HG03571 (cell line): Measurements from ENCODE around the gene OR6K6.

Source experiments
- ATAC-seq: cut with Tn5 transposase; IDR thresholded peaks from one replicate; pipeline ENCODE4 v1.9.1; 2021; ENCODE audit not compliant: unreplicated experiment

Gene OR6K6, protein sequence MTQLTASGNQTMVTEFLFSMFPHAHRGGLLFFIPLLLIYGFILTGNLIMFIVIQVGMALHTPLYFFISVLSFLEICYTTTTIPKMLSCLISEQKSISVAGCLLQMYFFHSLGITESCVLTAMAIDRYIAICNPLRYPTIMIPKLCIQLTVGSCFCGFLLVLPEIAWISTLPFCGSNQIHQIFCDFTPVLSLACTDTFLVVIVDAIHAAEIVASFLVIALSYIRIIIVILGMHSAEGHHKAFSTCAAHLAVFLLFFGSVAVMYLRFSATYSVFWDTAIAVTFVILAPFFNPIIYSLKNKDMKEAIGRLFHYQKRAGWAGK

DNA sequence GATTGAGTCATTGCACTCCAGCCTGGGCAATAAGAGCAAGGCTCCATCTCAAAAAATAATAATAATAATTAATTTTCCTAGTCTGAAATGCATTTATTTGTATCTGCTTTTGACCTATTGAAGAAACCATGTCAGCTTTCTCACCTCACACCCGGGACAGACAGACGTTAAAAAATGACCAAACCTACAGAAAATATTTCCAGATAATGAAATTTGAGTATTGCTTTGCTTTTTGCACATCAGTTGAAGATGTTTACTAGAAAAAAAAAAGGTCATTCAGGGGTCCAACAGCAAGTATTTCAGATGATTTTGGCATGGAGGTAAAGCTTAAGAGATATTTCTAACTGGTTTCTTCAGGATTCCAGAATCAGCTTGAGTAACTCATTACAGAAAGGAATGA, at the start of gene OR6K6:
OR6K6 (plus strand) TSS at position 301 of the 400 bp plus-strand sequence. CDS start 168 bp downstream, outside the sequence.
- ATAC-seq: no peak

DNA sequence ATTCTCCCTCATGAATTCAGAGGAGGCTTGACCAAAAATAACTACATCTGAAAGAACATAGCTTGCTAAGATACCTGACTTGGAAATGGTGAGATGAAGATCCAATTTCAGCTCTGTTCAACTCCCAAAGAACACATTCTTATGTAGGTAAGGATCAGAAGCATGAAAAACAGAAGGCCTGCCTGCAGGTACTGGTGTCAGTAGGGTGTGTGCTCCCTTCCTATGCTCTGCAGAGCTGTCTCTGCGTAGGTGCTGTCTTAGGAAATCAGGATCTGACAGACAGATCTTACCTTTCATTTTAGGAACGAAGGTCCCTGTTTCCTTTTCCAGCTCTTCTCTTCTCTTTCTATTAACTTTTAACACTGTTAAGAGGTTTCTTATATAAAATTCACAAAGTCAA, 48.4 kb upstream of the OR6K6 start:
- ATAC-seq: no peak

DNA sequence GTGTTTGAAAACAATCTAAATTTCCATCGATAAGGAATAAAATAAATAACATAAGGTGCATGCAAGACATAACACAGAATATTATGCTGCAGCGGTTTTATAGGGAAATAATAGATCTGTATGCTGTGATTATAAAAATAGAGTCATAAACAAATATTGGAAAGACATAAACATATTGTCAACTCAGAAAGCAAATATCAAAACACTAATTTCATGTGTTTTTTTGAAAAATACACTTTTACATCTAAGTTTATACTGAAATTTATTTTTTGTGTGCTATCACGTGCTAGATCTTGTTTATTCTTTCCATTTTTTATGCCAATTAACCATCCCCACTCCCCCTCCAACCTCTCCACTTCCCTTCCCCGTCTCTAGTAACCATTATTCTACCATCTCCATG, 43.4 kb upstream of the OR6K6 start:
- ATAC-seq: no peak

DNA sequence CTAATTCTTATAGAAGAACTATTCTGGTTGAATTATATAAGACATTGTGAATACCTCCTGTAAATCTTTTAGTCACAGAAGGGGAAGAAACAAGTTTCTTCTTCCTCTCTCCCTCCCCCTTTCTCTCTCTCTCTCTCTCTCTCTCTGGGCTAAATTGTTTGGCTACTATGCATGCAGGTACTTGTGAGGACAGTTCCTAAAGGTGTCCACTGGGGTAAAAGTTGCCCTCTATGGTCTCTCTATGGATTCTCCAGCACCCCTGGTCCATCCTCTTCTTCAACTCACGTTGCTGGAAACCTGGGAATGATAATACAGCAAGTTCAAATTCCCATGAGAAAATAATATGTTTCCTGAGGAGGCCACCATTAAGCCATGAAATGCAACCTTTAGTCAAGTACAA, 39.8 kb upstream of the OR6K6 start:
- ATAC-seq: no peak

DNA sequence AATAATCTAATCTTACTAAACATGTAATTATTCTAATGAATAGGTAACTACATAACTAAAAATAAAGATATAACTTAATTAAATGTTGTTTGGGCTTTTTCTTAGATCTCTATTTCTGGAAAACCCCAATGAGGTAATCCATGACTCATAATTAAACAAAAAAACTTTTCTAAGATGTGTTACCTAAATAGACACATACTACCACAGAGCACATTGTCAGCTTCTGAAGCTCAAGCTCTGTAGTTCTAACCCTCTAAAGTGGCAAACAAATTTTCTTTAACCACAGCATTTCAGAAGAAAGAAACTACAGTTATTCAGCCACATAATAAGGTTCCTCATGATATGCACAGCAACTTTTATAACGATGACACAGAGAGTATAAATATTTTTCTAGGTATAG, 38.2 kb upstream of the OR6K6 start:
- peak; percentile 54 for ATAC-seq

DNA sequence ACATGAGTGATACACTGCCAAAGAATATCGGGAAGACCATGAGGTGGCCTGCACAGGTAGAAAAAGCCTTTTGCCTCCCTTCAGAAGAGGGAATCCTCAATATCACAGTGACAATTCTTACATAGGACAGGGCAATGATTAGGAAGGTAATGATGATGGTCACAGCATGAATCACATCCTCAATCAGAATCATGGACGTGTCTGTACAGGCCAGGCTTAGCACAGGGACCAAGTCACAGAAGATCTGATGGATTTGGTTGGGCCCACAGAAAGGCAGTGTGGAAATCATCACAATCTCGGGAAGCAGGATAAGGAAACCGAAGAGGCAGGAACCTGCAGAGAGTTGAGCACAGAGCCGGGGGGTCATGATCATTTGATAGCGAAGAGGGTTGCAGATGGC, 37.2 kb upstream of the OR6K6 start:
- no peak for ATAC-seq

DNA sequence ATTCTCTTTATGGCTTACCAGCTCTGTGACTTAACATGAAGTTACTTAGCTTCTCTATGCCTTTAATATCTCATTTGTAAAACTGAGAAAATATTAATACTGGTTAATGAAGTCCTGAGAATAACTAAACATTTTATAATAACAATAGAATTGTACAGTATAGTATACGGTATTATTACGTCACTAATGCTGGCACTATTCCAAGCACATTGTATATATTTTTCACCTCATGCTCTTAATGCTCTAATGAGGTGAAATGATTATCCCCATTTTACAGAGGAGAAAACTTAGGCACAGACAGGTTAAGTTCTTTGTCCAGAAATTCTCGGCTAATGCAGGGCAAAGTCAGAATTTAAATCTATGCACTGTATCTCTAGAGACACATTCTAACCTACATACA, 34.9 kb upstream of the OR6K6 start:
- ATAC-seq: no peak

DNA sequence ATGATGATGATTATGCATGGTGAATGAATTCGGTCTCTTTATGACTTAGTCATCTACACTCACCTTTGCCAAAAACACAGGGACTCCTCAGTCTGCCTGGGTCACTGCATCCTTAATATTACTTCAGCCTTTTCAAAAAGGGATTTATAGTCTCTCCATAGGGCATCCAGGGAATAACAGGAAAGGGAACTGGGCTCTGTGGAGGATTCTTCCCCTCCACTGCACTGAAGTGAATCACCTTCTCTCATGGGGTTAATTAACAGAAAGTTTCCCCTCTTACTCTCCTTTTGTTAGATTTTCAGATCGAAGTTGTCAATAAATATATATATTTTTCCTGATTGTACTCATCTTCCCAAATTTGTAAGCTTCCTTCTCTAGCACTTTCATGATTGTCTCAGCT, 33.9 kb upstream of the OR6K6 start, which contains the start of gene OR6K3:
OR6K3 (minus strand) TSS at position 101 of the 400 bp plus-strand sequence. CDS start 2,605 bp downstream, outside the sequence.
- no peak for ATAC-seq

DNA sequence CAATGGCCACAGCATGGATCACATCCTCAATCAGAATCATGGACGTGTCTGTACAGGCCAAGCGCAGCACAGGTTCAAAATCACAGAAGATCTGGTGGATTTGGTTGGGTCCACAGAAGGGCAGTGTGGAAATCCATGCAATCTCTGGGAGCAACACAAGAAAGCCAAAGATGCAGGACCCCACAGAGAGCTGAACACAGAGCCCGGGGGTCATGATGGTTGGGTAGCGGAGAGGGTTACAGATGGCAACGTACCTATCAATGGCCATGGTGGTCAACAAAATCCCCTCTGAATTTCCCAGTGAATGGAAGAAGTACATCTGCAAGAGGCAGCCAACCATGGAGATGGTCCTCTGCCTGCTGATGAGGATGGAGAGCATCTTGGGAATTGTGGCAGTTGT, 30.1 kb upstream of the OR6K6 start:
- no peak for ATAC-seq

DNA sequence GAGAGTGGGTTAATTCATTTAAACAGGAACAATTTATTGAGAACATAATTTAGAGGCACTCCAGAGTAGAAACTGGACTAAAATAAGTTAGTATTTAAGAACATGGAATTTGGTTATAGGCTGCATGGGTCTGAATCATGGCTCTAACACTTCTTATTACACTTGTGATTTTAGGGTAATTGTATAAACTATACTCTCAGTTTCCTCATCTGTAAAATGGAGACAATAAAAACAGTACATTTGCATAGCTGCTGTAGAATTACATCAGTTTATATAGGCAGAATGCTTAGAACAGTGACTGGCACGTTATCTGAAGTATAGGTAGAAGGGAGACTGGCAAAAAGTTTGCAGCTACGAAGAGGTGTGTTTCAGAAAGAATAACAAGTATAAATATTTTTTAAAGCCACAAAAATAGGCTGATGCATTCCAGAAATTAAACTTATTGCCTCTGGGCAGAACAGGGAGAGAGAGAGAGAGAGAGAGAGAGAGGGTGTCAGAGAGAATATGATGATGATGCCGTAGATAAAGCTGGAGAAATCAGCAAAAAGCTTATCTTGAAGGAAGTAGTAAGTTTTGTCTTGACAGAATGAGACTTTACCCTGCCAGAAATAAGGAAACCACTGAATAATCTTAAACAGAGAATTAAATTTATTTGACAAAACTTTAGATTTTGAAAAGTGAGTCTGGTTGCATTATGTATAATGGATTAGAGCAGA, 25.9 kb upstream of the OR6K6 start:
- no peak for ATAC-seq

DNA sequence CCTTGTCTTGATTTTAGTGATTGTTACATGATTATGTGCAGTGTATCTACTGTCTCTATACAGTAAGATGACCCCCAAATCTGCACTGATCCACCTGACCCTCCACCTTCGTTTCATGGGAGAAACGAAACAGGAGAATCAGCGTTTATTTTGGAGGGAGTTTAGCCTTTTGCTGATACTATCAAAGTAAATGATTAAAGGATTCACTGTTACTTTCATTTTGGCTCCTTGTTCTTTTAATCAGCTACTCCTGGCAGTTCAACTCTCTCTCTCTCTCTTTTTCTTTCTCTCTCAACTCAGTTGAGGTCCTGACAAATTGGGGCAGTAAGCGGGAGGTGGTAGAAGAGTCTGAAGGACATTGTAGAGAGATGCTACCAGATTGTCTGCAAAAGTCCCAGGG, 24.1 kb upstream of the OR6K6 start:
- ATAC-seq: no peak

DNA sequence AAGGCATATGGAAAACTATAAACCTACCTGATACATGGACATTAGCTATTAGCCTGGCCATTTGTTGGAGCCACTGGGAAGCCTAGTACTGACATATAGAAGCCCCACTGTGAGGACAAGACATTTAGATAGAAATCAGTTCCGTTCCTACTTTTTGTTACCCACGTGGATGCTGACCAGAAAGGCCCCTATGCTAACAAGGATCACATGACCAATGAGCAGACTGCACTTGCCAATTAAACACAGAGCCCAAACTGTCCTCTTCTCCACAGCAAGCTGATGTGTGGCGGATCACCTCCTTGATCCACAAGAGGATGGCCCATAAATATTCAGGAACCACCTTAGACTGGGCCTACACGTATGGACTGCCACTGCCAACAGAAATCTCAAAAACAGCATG, 22.8 kb upstream of the OR6K6 start:
- no peak for ATAC-seq

DNA sequence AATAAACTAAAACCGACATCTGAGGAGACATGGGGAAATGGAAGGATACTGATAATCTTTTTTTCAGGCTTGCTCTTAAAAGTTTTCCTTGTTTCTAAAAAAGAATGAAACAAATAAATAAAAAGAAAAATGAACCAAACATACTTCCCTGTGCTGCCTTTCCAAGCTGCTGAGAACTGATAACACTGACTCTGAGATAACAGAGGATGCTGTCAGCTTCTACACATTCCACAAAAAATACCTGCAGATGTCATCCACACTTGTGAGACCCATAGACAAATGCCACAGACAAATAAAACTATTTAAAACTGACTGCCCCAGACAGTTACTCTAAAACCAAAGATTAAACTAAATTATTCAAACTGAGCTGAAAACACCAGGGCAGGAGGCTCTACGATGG, 22.0 kb upstream of the OR6K6 start:
- no peak for ATAC-seq

DNA sequence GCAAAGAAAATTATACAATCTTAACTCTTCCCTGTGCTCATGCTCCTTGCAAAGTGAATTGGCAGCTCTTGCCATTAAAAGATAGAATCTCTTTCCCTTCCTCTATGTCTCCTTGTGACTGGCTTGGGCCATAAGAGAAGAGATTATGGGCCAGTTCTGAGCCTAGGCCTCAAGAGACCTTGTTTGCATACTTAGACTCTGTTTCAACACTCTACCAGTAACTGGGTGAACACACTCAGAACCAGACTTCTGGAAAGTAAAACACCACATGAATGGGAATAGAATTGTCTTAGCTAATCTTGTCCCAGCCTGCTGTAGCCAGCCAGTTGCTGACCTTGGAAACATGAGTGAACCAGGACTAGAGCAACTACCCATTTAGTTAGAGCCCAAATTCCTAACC, 18.7 kb upstream of the OR6K6 start:
- ATAC-seq: no peak

DNA sequence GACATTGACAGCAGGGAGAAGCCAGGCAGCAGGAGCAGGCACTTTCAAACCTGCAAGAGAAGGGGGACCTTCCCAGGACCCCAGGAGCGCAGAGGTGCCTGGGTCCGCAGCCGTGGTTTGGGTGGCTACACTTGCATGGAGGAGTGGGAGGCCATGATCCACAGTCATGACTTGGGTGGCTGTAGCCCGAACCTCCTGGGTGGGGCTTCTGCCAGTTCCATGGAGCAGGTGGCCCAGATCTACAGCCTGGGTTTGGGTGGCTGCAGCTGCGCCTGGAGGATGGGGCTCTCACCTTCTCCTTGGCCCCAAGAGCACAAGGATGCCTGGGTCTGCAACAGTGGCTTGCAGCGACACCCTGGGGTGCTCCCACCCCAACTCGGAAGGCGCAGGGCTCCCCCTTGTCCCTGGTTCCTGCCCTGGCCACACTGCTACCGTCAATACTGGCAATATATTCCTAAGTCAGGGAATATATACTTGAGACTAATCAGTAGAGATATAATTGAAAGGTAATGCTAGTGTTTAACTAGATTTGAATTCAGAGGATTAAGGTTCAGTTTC, 2.3 kb upstream of the OR6K6 start:
- no peak for ATAC-seq

DNA sequence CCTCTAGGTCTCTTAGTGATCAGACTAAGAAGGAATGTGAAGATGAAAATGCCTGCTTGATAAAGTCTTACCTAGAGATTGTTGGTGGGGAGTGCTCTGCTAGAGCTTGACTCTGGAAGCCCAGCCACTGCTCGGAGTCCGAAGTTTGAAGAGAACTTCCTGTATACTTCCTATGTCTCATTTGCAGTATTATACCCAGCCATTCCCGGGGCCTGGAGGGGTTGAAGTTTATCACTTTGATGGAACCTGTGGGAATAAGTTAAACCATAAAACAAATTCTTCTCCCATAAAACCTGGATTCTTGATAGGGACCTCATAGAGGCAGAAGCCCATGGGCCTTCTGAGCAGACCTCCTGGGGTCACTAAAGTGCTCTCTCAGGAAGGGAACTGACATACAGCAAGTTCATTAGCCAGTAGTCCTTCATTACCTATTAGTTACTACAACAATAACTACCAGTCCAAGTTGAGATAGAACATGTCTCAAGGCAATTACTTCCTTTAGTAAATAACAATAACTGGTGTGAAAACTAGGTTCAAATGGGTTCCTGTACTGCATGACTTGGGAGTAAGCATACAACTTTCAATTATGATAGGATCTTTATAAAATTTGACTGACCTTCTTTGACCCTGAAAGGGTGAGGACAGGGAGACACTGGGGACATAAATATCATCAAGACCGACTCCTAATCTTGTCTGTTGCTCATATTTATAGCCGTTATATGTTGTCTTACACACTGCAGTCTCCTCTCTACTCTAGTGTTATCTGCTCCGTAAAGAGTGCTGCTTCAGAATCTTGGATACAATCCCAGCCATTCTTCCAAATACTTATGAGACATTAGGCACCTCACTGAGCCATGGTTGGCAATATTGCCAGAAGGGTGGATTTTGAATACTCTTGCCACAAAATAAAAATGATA, 17.7 kb downstream of the OR6K6 start, which contains the start of gene OR6N1:
OR6N1 (minus strand) TSS at position 246 of the 917 bp plus-strand sequence. CDS start 5,513 bp downstream, outside the sequence.
- no peak for ATAC-seq

DNA sequence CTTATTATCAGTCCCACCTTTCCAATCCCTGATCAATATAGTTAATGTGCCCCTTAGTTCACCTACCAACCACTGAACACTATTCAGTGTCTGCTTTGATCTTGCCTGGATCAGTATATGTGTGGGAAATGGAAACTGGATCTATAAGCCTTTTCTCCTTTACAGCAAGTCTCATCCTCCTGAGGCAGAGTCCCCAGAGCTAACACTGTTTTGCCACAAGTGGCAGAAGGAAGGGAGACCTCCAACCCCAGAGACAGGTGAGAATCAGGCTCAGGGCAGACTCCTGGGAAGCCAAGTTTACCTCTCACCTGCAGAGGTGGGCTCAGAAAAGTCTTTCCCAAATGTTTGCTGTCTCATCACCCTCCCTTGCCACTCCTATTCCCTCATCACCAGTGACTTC, 26.6 kb downstream of the OR6K6 start, which contains the start of gene OR6N2:
OR6N2 (minus strand) TSS at position 101 of the 400 bp plus-strand sequence. CDS start 3,569 bp downstream, outside the sequence.
- ATAC-seq: no peak

DNA sequence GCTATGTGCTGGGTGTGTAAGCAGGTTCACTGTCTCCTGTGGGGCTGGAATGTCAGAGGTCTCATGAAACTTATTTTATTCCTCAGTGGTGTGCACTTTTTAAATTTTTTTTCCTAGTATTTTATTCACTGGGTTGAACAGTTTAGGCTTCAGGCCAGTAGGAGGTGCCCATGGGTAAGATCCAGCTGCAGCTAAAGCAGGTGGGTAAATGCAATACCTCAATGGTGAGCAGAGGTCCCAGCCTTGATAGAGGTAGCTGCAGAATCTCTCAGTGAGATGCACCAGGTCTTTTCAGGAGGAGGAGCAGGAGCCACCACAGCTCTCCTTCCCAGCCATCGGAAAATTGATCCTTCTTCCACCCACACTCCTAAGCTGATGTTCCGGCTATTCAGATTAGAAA, 39.1 kb downstream of the OR6K6 start:
- no peak for ATAC-seq

DNA sequence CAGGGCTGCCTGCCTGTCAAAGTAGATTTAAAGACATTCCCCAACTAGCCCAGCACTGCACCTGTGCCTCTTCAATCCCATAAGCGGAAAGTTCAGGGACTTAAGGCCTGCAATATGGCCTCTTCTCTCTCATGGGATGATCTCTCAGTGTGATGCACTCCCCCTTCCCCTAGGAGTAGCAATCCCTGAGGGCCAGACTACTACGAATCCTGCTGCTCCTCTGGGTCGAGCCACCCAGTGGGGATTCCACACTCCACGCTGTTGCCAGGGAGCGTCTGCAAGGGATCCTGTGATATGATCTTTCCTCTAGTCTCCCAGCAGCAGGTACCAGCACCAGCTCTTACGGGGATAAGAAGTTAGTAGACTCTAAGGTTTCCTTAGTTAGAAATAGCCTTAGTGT, 39.7 kb downstream of the OR6K6 start:
- no peak for ATAC-seq

DNA sequence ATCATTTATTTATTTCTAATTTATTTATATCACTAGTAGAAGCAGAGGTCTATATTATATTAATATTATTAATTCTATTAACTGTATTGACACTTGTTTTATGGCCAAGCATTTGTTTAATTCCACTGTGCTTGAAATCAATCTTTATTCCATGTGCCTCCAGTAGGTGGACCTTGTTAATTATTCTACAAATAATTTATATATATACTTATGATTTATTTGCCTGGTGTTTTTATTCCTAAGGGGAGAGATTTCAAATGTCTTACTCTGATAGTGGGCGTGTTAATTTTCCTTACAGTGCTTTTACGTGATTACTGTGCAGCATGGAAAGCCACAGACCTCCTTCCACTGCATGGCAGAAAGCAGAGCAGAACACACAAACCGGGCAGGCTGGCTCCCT, 44.0 kb downstream of the OR6K6 start:
- no peak for ATAC-seq

DNA sequence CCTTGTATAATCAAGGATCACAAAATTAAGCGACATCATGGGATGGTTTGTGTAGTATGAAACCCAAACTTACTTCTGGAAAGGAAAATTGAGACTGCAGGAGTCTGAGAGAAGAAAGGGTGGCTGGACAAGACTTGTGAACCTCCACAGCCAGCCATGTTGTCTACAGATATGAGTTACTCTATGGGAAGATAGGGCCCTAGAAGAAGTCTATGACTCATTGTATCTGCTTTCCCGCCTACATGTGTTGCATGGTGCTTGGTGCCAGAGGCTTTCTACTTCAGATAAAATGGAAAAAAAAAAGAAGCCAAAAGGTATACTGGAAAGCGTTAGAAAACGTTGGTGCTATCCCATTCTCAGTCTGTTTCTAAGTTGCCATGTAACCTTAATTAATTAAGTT, 45.2 kb downstream of the OR6K6 start:
- ATAC-seq: no peak
